K562 (cell line): Measurements from ENCODE around the gene ADAMTSL3. TPM values are rescaled to one million over a fixed set of nuclear protein-coding genes. Genes with fewer than 3 reads are reported as not detected.

ENCODE experiments used
- ATAC-seq: fragments of 200-7000 bp; cut with Tn5 transposase; 3 replicates; pipeline ENCODE4 v1.9.1; 2020; ENCODE audit warnings: moderate library complexity
- BruUV-seq: library from RNA; stranded (reverse); fragments of 400-500 nt; replicated peaks from 2 replicates; lab custom pipeline; 2021; lab: Mats Ljungman, UMichigan
- CTCF ChIA-PET: fragments of 300-600 bp; formaldehyde crosslinking; extraction: SDS; loops from one replicate; lab custom pipeline; 2021; ENCODE audit warnings: low intra/inter-chr PET ratio; lab: Yijun Ruan, JAX
- POLR2A ChIA-PET: fragments of 300-600, 350-650 bp; sonication (Branson Sonifier 250); formaldehyde crosslinking; extraction: SDS; loops from one replicate; lab custom pipeline; 2021; ENCODE audit warnings: antibody characterized with exemption, inconsistent platforms; lab: Yijun Ruan, JAX
- DNase-seq, 4 experiments: peaks; one replicate each; pipeline versions ENCODE4 v3.0.0 to v3.0.0-alpha.2; 2011 to 2018; ENCODE audit warnings: low spot score in 3 of 4, mixed read lengths in 3 of 4; ENCODE audit errors: extremely low read depth in 1 of 4
- FAIRE-seq: peaks from 2 replicates; lab custom pipeline; 2011; peaks lifted over from hg19 to GRCh38; lab: Jason Lieb, UNC
- H2AFZ ChIP-seq: 2 replicates; pipeline ENCODE4 v1.6.0; 2011; ENCODE audit warnings: low read depth, low read length, control low read depth, inconsistent platforms
- H3K27ac ChIP-seq: fragments of 200-600 bp; 3 replicates; pipeline ENCODE4 v1.8.0; 2011; ENCODE audit warnings: low read depth, mild to moderate bottlenecking, control low read depth, inconsistent platforms, low read length, moderate library complexity, mixed read lengths; ENCODE audit errors: extremely low read depth
- H3K27me3 ChIP-seq, 2 experiments: fragments of 300-600 bp in 1 of 2; 2 replicates in 1 of 2; 3 replicates in 1 of 2; pipeline versions ENCODE4 v1.6.0 to v1.8.0; 2011; ENCODE audit warnings: inconsistent platforms in 2 of 2, low read length in 2 of 2, mild to moderate bottlenecking in 1 of 2, mixed read lengths in 1 of 2, moderate library complexity in 1 of 2; ENCODE audit not compliant: control insufficient read depth in 2 of 2, insufficient read depth in 2 of 2
- H3K36me3 ChIP-seq: fragments of 300-600 bp; 3 replicates; pipeline ENCODE4 v1.8.0; 2011; ENCODE audit warnings: mild to moderate bottlenecking, low read length, inconsistent platforms; ENCODE audit not compliant: control insufficient read depth, insufficient read depth
- H3K4me1 ChIP-seq, 2 experiments: fragments of 200-600 bp in 1 of 2; replicated peaks in 1 of 2; 2 replicates in 1 of 2; 3 replicates in 1 of 2; pipeline versions ENCODE4 v1.5.1 to v1.8.0; 2011; ENCODE audit warnings: inconsistent platforms in 2 of 2, low read length in 2 of 2, mild to moderate bottlenecking in 1 of 2, mixed read lengths in 1 of 2, moderate library complexity in 1 of 2; ENCODE audit not compliant: control insufficient read depth in 2 of 2, insufficient read depth in 2 of 2
- H3K4me2 ChIP-seq: 2 replicates; pipeline ENCODE4 v1.6.1; 2011; ENCODE audit warnings: low read length, control low read depth, inconsistent platforms, mixed read lengths; ENCODE audit not compliant: insufficient read depth
- H3K4me3 ChIP-seq: fragments of 200-600 bp; sonication (generic), shearing (Covaris generic); 2 replicates; pipeline ENCODE4 v1.5.1; 2016; ENCODE audit warnings: control low read depth, inconsistent platforms
- H3K79me2 ChIP-seq: fragments of 200-600 bp; 3 replicates; pipeline ENCODE4 v1.8.0; 2011; ENCODE audit warnings: low read length, inconsistent platforms; ENCODE audit not compliant: control insufficient read depth, insufficient read depth
- H3K9ac ChIP-seq, 2 experiments: 2 replicates each; pipeline versions ENCODE4 v1.6.0 to v1.6.1; 2011; ENCODE audit warnings: low read depth in 2 of 2, low read length in 2 of 2, control low read depth in 1 of 2, inconsistent platforms in 1 of 2, mild to moderate bottlenecking in 1 of 2, mixed read lengths in 1 of 2; ENCODE audit not compliant: insufficient read depth in 1 of 2
- H3K9me1 ChIP-seq: one replicate; pipeline ENCODE4 v1.6.0; 2011; ENCODE audit warnings: inconsistent platforms, mild to moderate bottlenecking, low read length, moderate library complexity; ENCODE audit not compliant: control insufficient read depth, insufficient read depth
- H3K9me3 ChIP-seq: replicated peaks from 2 replicates; pipeline ENCODE4 v1.5.1; 2011; ENCODE audit warnings: low read depth, low read length, inconsistent platforms; ENCODE audit not compliant: control insufficient read depth, insufficient read depth
- H4K20me1 ChIP-seq: replicated peaks from 2 replicates; pipeline ENCODE4 v1.6.1; 2011; ENCODE audit warnings: low read length, inconsistent platforms, mixed read lengths; ENCODE audit not compliant: control insufficient read depth, insufficient read depth
- HINFP ChIP-seq: fragments of 450-650 bp; conservative IDR thresholded peaks from 2 replicates; pipeline ENCODE4 v1.6.1; 2016; ENCODE audit warnings: missing genetic modification characterization, low read depth, mild to moderate bottlenecking, control low read depth, missing compliant biosample characterization
- KLF6 ChIP-seq: fragments of 250-450 bp; sonication (Bioruptor Pico); IDR thresholded peaks from 2 replicates; pipeline ENCODE4 v1.4.0; 2020; ENCODE audit warnings: mild to moderate bottlenecking, moderate library complexity, borderline replicate concordance
- NFE2 ChIP-seq: IDR thresholded peaks from 2 replicates; pipeline ENCODE4 v1.6.1; 2014; ENCODE audit warnings: antibody characterized with exemption, low read depth
- POU5F1 ChIP-seq: fragments of 150-350 bp; IDR thresholded peaks from 2 replicates; pipeline ENCODE4 v1.6.1; 2014; ENCODE audit warnings: borderline replicate concordance, low read length, low read depth, mild to moderate bottlenecking; ENCODE audit not compliant: partially characterized antibody
- RREB1 ChIP-seq: fragments of 250-450 bp; sonication (Bioruptor Pico); IDR thresholded peaks from 2 replicates; pipeline ENCODE4 v1.4.0; 2020
- SNRNP70 ChIP-seq: fragments of 200-400 bp; formaldehyde crosslinking; optimal IDR thresholded peaks from 2 replicates; pipeline ENCODE3; 2017; ENCODE audit warnings: low read depth, low read length
- SPI1 ChIP-seq: IDR thresholded peaks from 2 replicates; pipeline ENCODE4 v1.6.1; 2011; ENCODE audit warnings: low read depth, low read length, control low read depth, borderline replicate concordance
- TRIM24 ChIP-seq, 2 experiments: fragments of 450-650 bp; IDR thresholded peaks; 2 replicates each; pipeline ENCODE4 v1.6.1; 2016
- XRCC4 ChIP-seq: IDR thresholded peaks from one replicate; pipeline ENCODE4 v1.6.1; 2011; ENCODE audit not compliant: insufficient read depth, insufficient read length; ENCODE audit errors: extremely low read depth
- ZBTB49 ChIP-seq: sonication (generic); formaldehyde crosslinking; IDR thresholded peaks from 2 replicates; pipeline ENCODE4 v1.8.0; 2022; ENCODE audit warnings: missing genetic modification reagents, mild to moderate bottlenecking, borderline replicate concordance
- ZNF12 ChIP-seq: sonication (generic); formaldehyde crosslinking; IDR thresholded peaks from 2 replicates; pipeline ENCODE4 v1.4.0; 2020; ENCODE audit warnings: mild to moderate bottlenecking, missing genetic modification reagents
- ZNF184 ChIP-seq: sonication (generic); formaldehyde crosslinking; IDR thresholded peaks from 2 replicates; pipeline ENCODE4 v1.5.0; 2020; ENCODE audit warnings: missing genetic modification reagents
- ZNF57 ChIP-seq: fragments of 450-650 bp; formaldehyde crosslinking; IDR thresholded peaks from 2 replicates; pipeline ENCODE4 v1.4.0; 2020; ENCODE audit warnings: mild to moderate bottlenecking, moderate library complexity
- ZNF778 ChIP-seq: fragments of 450-650 bp; formaldehyde crosslinking; IDR thresholded peaks from 2 replicates; pipeline ENCODE4 v1.4.0; 2020; ENCODE audit warnings: mild to moderate bottlenecking, moderate library complexity
- WGBS: fragments of 100-300 bp; shearing (Covaris generic); methylation state at CpG from one replicate; pipeline ENCODE4 v1.1.6; 2016; ENCODE audit warnings: low coverage, mixed read lengths; ENCODE audit not compliant: insufficient coverage; ENCODE audit errors: missing lambda C conversion rate; 5-methylcytosine and 5-hydroxymethylcytosine counted together
- in situ Hi-C: fragments of 300-500 bp; cut with MboI; formaldehyde crosslinking; loops from 4 replicates; pipeline ENCODE4 v1.15.0; 2018; ENCODE audit warnings: inconsistent platforms, mixed read lengths
- intact Hi-C: fragments of 100-400 bp; cut with micrococcal nuclease; formaldehyde crosslinking; loops from 2 replicates; pipeline ENCODE4 v1.14.2; 2022
- polyA plus RNA-seq, 8 experiments: library from polyadenylated mRNA; depleted of rRNA in 4 of 8; stranded (reverse) in 5 of 8; unstranded in 3 of 8; fragments of >200 nt; fragmentation: Nextera tagmentation in 2 of 8; fragmentation: Illumina TruSeq in 1 of 8; extraction: Ambion mirVana in 2 of 8; extraction: Trizol in 1 of 8; gene quantifications; 2 replicates each; pipeline versions ENCODE4 v1.2.1 to v1.2.3, GENCODE V29; 2011 to 2014; ENCODE audit warnings: inconsistent platforms in 1 of 8, missing spikeins in 1 of 8
- total RNA-seq, 7 experiments: library from RNA; depleted of rRNA in 6 of 7; stranded (reverse); fragments of >200 nt in 6 of 7; fragmentation: Illumina TruSeq in 2 of 7; extraction: Trizol in 2 of 7; gene quantifications; 2 replicates each; pipeline versions ENCODE4 v1.2.1 to v1.2.3, GENCODE V29; 2011 to 2021; ENCODE audit warnings: low replicate concordance in 1 of 7

The ADAMTSL3 gene
- total and polyA plus RNA-seq, 9 of the 15 experiments (the other 6 are each of a cell fraction or from before 2014, with no cell fraction given), result 0.01 to 0.18 (median 0.07) TPM; not detected in 3

- Histone ChIP-seq H3K4me1 (no peaks in the 10 kb centered on the region), H3K9me3 (no peaks in the 10 kb centered on the region), H2AFZ (no peak overlapping the region), H3K36me3 (no peaks in the 10 kb centered on the region), H3K27me3 (no peaks in the 10 kb centered on the region), H3K9ac (no peak overlapping the region), H3K4me2 (no peak overlapping the region), H3K9me1 (no peaks in the 10 kb centered on the region), H4K20me1 (no peaks in the 10 kb centered on the region), H3K27ac (no peak overlapping the region), H3K79me2 (no peaks in the 10 kb centered on the region), H3K4me3 (no peak overlapping the region)
- intact Hi-C loops, result no loop called here
- no peak for FAIRE-seq
- 0% methylated on average over 2 of the region's 2 CpGs for WGBS
- no TSS peak for BruUV-seq
- ChIA-PET POLR2A (interaction anchor here (0.6 kb wide), 1 partner anchor 1217 kb away, joined by 3 read pairs; no protein-coding TSS in a partner anchor), CTCF (no interaction called here)
- in situ Hi-C loops, result no loop called here
- ATAC-seq, result no peak
- no peak for DNase-seq
- TF ChIP-seq XRCC4, result no peak
- no peak for TF ChIP-seq SPI1
- TF ChIP-seq ZNF184 (CRISPR knock-in tag), result no peak
- TF ChIP-seq TRIM24 (IDR thresholded peaks at IDR 0.05), result no peak
- no peak for TF ChIP-seq SNRNP70
- TF ChIP-seq NFE2, result no peak
- TF ChIP-seq POU5F1, result no peak
- no peak for TF ChIP-seq ZNF12 (CRISPR knock-in tag)
- TF ChIP-seq RREB1 (CRISPR knock-in tag), result no peak
- no peak for TF ChIP-seq ZBTB49
- TF ChIP-seq KLF6 (CRISPR knock-in tag), result no peak
- TF ChIP-seq ZNF778 (CRISPR knock-in tag), result no peak
- TF ChIP-seq ZNF57, result no peak
- TF ChIP-seq HINFP (tag), result no peak
These were observed 344.6 kb downstream of the ADAMTSL3 start for GRCh38 chr15:83998486-83998885.
